Measurements from ENCODE around the gene PDE4D.

PDE4D gene

GRCh38 chr5:59665086-59665831 is 228.3 kb downstream of the PDE4D start:
- H3K4me3 Mint-ChIP-seq = no peak overlapping the region
- no peaks in the 10 kb centered on the region for H3K9me3 Mint-ChIP-seq
- H3K36me3 Mint-ChIP-seq = no peaks in the 10 kb centered on the region
- H3K27ac Mint-ChIP-seq = no peak overlapping the region
- no peaks in the 10 kb centered on the region for H3K4me1 Mint-ChIP-seq
- DNase-seq (ENCODE audit: low spot score in 2 of 2) (no peak), ATAC-seq (no peak)

GRCh38 chr5:59661954-59662615 is 231.4 kb downstream of the PDE4D start:
- H3K4me3 Mint-ChIP-seq = no peak overlapping the region
- no peak for ATAC-seq
- DNase-seq (ENCODE audit: low spot score in 2 of 2) = no peak
- H3K36me3 Mint-ChIP-seq = no peaks in the 10 kb centered on the region
- no peaks in the 10 kb centered on the region for H3K9me3 Mint-ChIP-seq
- no peaks in the 10 kb centered on the region for H3K4me1 Mint-ChIP-seq
- H3K27ac Mint-ChIP-seq = no peak overlapping the region

DNA sequence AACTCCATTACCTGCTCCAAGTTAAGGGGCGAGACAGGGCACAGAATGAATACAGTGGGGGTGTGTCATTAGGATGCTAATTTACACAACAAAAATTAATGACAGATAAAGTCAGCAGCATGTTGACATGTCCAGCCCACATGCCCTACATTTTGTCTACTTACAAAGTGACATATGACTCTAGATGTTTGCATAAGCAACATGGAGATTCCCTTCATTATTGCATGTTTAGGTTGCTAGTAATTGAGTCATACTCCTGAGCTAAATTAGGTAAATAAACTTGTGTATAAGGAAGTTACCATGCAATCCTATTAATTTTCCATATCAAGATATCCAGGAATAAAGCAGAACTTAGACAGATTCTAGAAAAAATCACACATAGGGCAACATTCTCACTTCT is 232.2 kb downstream of the PDE4D start:
- no peaks in the 10 kb centered on the region for H3K36me3 Mint-ChIP-seq
- ATAC-seq (no peak), DNase-seq (ENCODE audit: low spot score in 2 of 2) (no peak)
- H3K27ac Mint-ChIP-seq = peak overlapping the region; percentile 51
- no peaks in the 10 kb centered on the region for H3K4me1 Mint-ChIP-seq
- no peak overlapping the region for H3K4me3 Mint-ChIP-seq
- H3K9me3 Mint-ChIP-seq = no peaks in the 10 kb centered on the region

GRCh38 chr5:59660737-59661136 is 232.8 kb downstream of the PDE4D start:
- Mint-ChIP-seq H3K27ac (no peak overlapping the region), H3K4me1 (no peaks in the 10 kb centered on the region), H3K36me3 (no peaks in the 10 kb centered on the region), H3K9me3 (no peaks in the 10 kb centered on the region), H3K4me3 (no peak overlapping the region)
- ATAC-seq (no peak), DNase-seq (ENCODE audit: low spot score in 2 of 2) (no peak)

DNA sequence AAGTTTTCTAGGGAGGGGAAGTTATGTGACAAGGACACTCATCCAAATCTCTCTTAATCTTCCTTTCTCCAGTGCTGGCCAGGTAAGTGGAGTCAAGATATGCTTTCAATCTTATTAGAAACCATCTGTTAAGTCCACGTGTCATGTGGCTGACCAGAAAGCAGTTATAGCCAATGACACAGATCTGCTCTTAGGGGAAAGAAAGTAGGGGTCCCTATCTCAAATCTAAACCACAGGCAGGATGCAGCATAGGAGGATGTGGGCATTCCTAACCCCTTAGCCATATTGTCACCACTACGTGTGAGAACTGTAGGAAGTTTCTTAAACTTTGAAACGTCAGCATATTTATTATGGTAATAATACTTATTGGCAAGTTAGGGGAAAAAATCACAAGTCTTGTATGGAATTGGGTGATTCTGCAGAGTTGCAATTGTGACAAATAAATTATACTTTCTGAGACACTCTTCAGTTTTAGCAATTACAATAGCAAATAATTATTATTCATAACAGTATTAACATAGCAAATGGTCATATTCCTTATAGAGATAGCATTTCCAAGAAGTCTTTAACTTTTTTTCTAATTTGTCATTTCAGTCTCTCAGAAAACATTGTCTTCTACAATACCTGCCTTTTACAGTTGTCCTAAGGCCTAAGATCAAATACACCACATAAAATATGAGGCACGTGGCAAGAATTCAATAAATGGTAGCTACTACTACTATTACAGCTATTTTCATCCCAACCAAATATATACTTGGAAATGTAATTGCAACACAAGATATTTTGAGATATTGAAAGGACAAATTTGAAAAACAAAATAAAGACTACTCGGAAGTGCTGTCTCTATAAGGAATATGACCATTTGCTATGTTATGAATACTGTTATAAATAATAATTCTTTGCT is 236.9 kb downstream of the PDE4D start:
- no peak overlapping the region for H3K27ac Mint-ChIP-seq
- no peaks in the 10 kb centered on the region for H3K36me3 Mint-ChIP-seq
- DNase-seq (ENCODE audit: low spot score in 2 of 2) (no peak), ATAC-seq (peak; percentile 16)
- H3K4me1 Mint-ChIP-seq = no peaks in the 10 kb centered on the region
- H3K9me3 Mint-ChIP-seq = peaks cover 3% of the 10 kb centered on the region
- H3K4me3 Mint-ChIP-seq = no peak overlapping the region

GRCh38 chr5:59655693-59656309 is 237.7 kb downstream of the PDE4D start:
- Mint-ChIP-seq H3K4me3 (no peak overlapping the region), H3K4me1 (no peaks in the 10 kb centered on the region), H3K27ac (no peak overlapping the region), H3K9me3 (peaks cover 3% of the 10 kb centered on the region), H3K36me3 (no peaks in the 10 kb centered on the region)
- no peak for DNase-seq (ENCODE audit: low spot score in 2 of 2)
- peak; percentile 24 for ATAC-seq

GRCh38 chr5:59654691-59655090 is 238.8 kb downstream of the PDE4D start:
- Mint-ChIP-seq H3K4me3 (no peak overlapping the region), H3K36me3 (no peaks in the 10 kb centered on the region), H3K9me3 (peaks cover 3% of the 10 kb centered on the region), H3K27ac (no peak overlapping the region), H3K4me1 (no peaks in the 10 kb centered on the region)
- ATAC-seq (no peak), DNase-seq (ENCODE audit: low spot score in 2 of 2) (no peak)

GRCh38 chr5:59652449-59652848 is 241.1 kb downstream of the PDE4D start:
- Mint-ChIP-seq H3K36me3 (no peaks in the 10 kb centered on the region), H3K4me1 (no peaks in the 10 kb centered on the region), H3K4me3 (no peak overlapping the region), H3K27ac (no peak overlapping the region), H3K9me3 (peaks cover 9% of the 10 kb centered on the region)
- no peak for DNase-seq (ENCODE audit: low spot score in 2 of 2)
- no peak for ATAC-seq

GRCh38 chr5:59648949-59649921 is 244.3 kb downstream of the PDE4D start:
- no peak overlapping the region for H3K4me3 Mint-ChIP-seq
- peaks cover 9% of the 10 kb centered on the region for H3K9me3 Mint-ChIP-seq
- no peaks in the 10 kb centered on the region for H3K4me1 Mint-ChIP-seq
- H3K27ac Mint-ChIP-seq = no peak overlapping the region
- H3K36me3 Mint-ChIP-seq = no peaks in the 10 kb centered on the region
- no peak for DNase-seq (ENCODE audit: low spot score in 2 of 2)
- ATAC-seq = no peak

- Mint-ChIP-seq H3K27ac (no peak overlapping the region), H3K36me3 (no peaks in the 10 kb centered on the region), H3K4me3 (no peak overlapping the region), H3K4me1 (no peaks in the 10 kb centered on the region), H3K9me3 (peaks cover 9% of the 10 kb centered on the region)
- ATAC-seq (no peak), DNase-seq (ENCODE audit: low spot score in 2 of 2) (no peak)
Observed at GRCh38 chr5:59648038-59648831, 245.3 kb downstream of the PDE4D start.

DNA sequence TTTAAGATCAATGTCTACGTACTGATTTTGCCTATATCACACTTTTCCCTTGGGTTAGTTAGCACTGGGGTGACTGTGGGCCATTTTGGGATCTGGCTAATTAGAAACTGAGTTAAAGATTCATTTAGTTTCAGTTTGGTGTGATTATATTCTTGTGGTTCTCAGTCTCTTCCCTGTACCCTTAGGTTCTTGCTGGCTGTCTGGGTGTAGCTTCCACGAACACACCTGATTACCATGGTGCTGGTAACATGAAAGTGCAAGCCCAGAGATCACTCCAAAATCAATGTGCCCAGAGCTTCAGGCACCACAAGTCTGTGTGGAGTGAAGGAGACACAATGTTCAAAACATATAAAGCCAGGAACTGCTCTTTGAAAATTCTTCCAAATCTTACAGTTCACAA is 248.1 kb downstream of the PDE4D start:
- no peak for DNase-seq (ENCODE audit: low spot score in 2 of 2)
- Mint-ChIP-seq H3K9me3 (peaks cover 7% of the 10 kb centered on the region), H3K27ac (no peak overlapping the region), H3K4me1 (no peaks in the 10 kb centered on the region), H3K36me3 (no peaks in the 10 kb centered on the region), H3K4me3 (no peak overlapping the region)
- ATAC-seq = no peak

DNA sequence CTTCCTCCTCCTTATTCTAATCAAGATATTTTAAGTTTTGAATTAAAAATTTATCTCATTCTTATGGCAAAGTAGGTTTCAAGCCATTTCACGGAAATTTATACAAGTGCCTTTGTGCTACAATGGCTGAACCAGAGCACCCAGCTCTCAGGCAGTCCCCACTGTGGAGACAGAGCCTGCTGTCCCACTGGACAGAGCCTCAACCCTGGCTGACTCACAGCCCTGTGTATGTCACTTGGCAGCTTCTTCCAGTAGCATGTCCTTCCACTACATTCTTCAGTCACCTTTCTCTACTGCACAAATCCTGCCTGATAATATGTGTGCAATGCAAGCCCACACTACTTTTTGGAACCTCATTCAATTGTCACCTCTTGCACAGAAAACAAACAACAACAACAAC is 253.1 kb downstream of the PDE4D start:
- ATAC-seq = no peak
- no peak overlapping the region for H3K4me3 Mint-ChIP-seq
- H3K27ac Mint-ChIP-seq = no peak overlapping the region

GRCh38 chr5:59637884-59638580 is 255.5 kb downstream of the PDE4D start:
- Mint-ChIP-seq H3K27ac (no peak overlapping the region), H3K4me1 (no peaks in the 10 kb centered on the region), H3K9me3 (peaks cover 12% of the 10 kb centered on the region), H3K36me3 (no peaks in the 10 kb centered on the region), H3K4me3 (no peak overlapping the region)
- ATAC-seq (no peak), DNase-seq (ENCODE audit: low spot score in 2 of 2) (no peak)

More for the DNA sequence above, 253.1 kb downstream of the PDE4D start:
- no peaks in the 10 kb centered on the region for H3K36me3 Mint-ChIP-seq
- H3K9me3 Mint-ChIP-seq = peaks cover 4% of the 10 kb centered on the region
- DNase-seq (ENCODE audit: low spot score in 2 of 2) = no peak
- no peaks in the 10 kb centered on the region for H3K4me1 Mint-ChIP-seq

Measured in stimulated activated effector memory CD8-positive, alpha-beta T cell treated with anti-CD3 and anti-CD28 coated beads, Interleukin-12 subunit alpha, Interleukin-12 subunit beta, amount 100 ng/mL, for 72 hours (primary cell).